Caco-2 (cell line): ENCODE measurements around the gene TTLL11. TPM values are rescaled to one million over a fixed set of nuclear protein-coding genes. Genes with fewer than 3 reads are reported as not detected.

Experiments used
- BruUV-seq: library from RNA; stranded (reverse); fragments of 400-500 nt; replicated peaks from 2 replicates; lab custom pipeline; 2021; lab: Mats Ljungman, UMichigan
- CTCF ChIA-PET: fragments of 300-600 bp; sonication (Branson Sonifier 250); formaldehyde crosslinking; loops from one replicate; lab custom pipeline; 2022; ENCODE audit warnings: antibody characterized with exemption; lab: Charles Lee
- POLR2A ChIA-PET: fragments of 300-600 bp; sonication (Branson Sonifier 250); formaldehyde crosslinking; loops from one replicate; lab custom pipeline; 2022; ENCODE audit warnings: antibody characterized with exemption; lab: Charles Lee
- DNase-seq, 2 experiments: peaks; one replicate each; pipeline versions ENCODE4 v3.0.0 to v3.0.0-alpha.2; 2020 to 2022
- H3K27me3 ChIP-seq: replicated peaks from 2 replicates; pipeline ENCODE4 v1.6.0; 2011; ENCODE audit warnings: low read length; ENCODE audit not compliant: control insufficient read depth, insufficient read depth
- H3K36me3 ChIP-seq: 2 replicates; pipeline ENCODE4 v1.5.1; 2011; ENCODE audit warnings: low read length; ENCODE audit not compliant: control insufficient read depth, insufficient read depth
- H3K4me1 ChIP-seq: fragments of 250-450 bp; sonication (Bioruptor Pico); 2 replicates; pipeline ENCODE4 v1.5.1; 2020; ENCODE audit warnings: mild to moderate bottlenecking
- H3K4me3 ChIP-seq: 2 replicates; pipeline ENCODE4 v1.5.1; 2011; ENCODE audit warnings: low read depth, mild to moderate bottlenecking, control low read depth, low read length
- H3K9me3 ChIP-seq: fragments of 250-450 bp; sonication (Bioruptor Pico); 2 replicates; pipeline ENCODE4 v1.5.1; 2020; ENCODE audit warnings: mild to moderate bottlenecking, moderate library complexity
- H3K27ac Mint-ChIP-seq: one replicate; pipeline ENCODE4 v1.8.0; 2022; ENCODE audit warnings: mixed read lengths; ENCODE audit not compliant: unreplicated experiment
- H3K27me3 Mint-ChIP-seq: one replicate; pipeline ENCODE4 v1.8.0; 2022; ENCODE audit warnings: mixed read lengths; ENCODE audit not compliant: insufficient read depth, unreplicated experiment
- H3K36me3 Mint-ChIP-seq: one replicate; pipeline ENCODE4 v1.8.0; 2022; ENCODE audit warnings: mild to moderate bottlenecking, mixed read lengths; ENCODE audit not compliant: insufficient read depth, unreplicated experiment
- H3K4me1 Mint-ChIP-seq: one replicate; pipeline ENCODE4 v1.8.0; 2022; ENCODE audit warnings: low read depth, mixed read lengths; ENCODE audit not compliant: unreplicated experiment
- H3K4me3 Mint-ChIP-seq: one replicate; pipeline ENCODE4 v1.8.0; 2022; ENCODE audit warnings: mild to moderate bottlenecking, moderate library complexity, mixed read lengths; ENCODE audit not compliant: unreplicated experiment
- H3K9me3 Mint-ChIP-seq: one replicate; pipeline ENCODE4 v1.8.0; 2022; ENCODE audit warnings: mixed read lengths; ENCODE audit not compliant: unreplicated experiment
- CTCF ChIP-seq, 2 experiments: fragments of 200-600 bp in 1 of 2; IDR thresholded peaks; 1 replicate in 1 of 2; 2 replicates in 1 of 2; pipeline versions ENCODE4 v1.5.1 to v1.8.0; 2011 to 2022; ENCODE audit warnings: antibody characterized with exemption in 1 of 2, control low read depth in 1 of 2, inconsistent platforms in 1 of 2, low read depth in 1 of 2, low read length in 1 of 2, mild to moderate bottlenecking in 1 of 2, moderate library complexity in 1 of 2; ENCODE audit not compliant: insufficient read depth in 1 of 2, severe bottlenecking in 1 of 2, unreplicated experiment in 1 of 2
- intact Hi-C: fragments of 100-400 bp; cut with micrococcal nuclease; formaldehyde crosslinking; loops from one replicate; pipeline ENCODE4 v1.10.0; 2022; ENCODE audit not compliant: unreplicated experiment
- total RNA-seq: library from RNA; stranded (reverse); gene quantifications from 2 replicates; pipeline ENCODE4 v1.2.3, GENCODE V29; 2022

The TTLL11 gene
- total RNA-seq, 1 experiment from 2014 or later: 4.4 TPM

DNA sequence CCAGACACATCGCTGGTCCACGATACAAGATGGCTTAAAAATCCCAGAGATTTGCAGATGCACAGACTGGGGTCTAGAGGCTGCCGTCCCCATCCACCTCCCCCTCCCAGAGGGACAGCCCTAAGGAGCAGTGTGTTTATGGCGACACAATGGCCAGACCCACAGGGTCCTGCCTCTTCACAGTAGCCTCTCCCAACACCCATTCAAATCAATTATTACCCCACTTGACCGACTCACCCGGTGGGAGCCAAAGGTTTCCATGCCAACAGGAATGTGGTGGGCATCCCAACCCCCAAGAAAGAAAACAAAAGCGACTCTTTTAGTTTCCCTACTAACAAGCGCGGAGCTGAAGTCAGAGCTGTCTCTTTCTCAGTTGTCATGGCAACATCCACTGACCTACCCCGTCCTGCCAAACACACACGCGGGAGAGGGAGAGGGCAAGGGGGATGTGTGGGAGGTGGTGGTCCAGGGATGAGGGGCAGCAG, 209.0 kb downstream of the TTLL11 start:
- Histone ChIP-seq H3K4me1 (no peaks in the 10 kb centered on the region), H3K4me3 (no peak overlapping the region), H3K27me3 (no peaks in the 10 kb centered on the region), H3K36me3 (no peaks in the 10 kb centered on the region), H3K9me3 (no peaks in the 10 kb centered on the region)
- Mint-ChIP-seq H3K9me3 (no peaks in the 10 kb centered on the region), H3K36me3 (no peaks in the 10 kb centered on the region), H3K27ac (no peak overlapping the region), H3K27me3 (peaks cover 21% of the 10 kb centered on the region), H3K4me3 (no peak overlapping the region), H3K4me1 (no peaks in the 10 kb centered on the region)
- ChIA-PET POLR2A (no interaction called here), CTCF (no interaction called here)
- BruUV-seq: no TSS peak
- DNase-seq: no peak
- TF ChIP-seq CTCF (IDR thresholded peaks at IDR 0.05; ENCODE audit: insufficient read depth in 1 of 2, low read depth in 1 of 2, low read length in 1 of 2, severe bottlenecking in 1 of 2, unreplicated experiment in 1 of 2): no peak
- intact Hi-C loops: no loop called here

- H3K4me1 ChIP-seq: no peaks in the 10 kb centered on the region
These were observed 209.6 kb downstream of the TTLL11 start for GRCh38 chr9:121883281-121884056.

More at GRCh38 chr9:121883281-121884056, 209.6 kb downstream of the TTLL11 start:
- H3K9me3 ChIP-seq: no peaks in the 10 kb centered on the region
- Mint-ChIP-seq H3K9me3 (no peaks in the 10 kb centered on the region), H3K36me3 (no peaks in the 10 kb centered on the region), H3K4me1 (no peaks in the 10 kb centered on the region), H3K27ac (no peak overlapping the region), H3K4me3 (no peak overlapping the region), H3K27me3 (peaks cover 21% of the 10 kb centered on the region)
- H3K27me3 ChIP-seq: no peaks in the 10 kb centered on the region
- POLR2A ChIA-PET: no interaction called here
- TF ChIP-seq CTCF (IDR thresholded peaks at IDR 0.05; ENCODE audit: insufficient read depth in 1 of 2, low read depth in 1 of 2, low read length in 1 of 2, severe bottlenecking in 1 of 2, unreplicated experiment in 1 of 2): no peak
- CTCF ChIA-PET: no interaction called here
- no peak for DNase-seq
- no peaks in the 10 kb centered on the region for H3K36me3 ChIP-seq
- no TSS peak for BruUV-seq
- no peak overlapping the region for H3K4me3 ChIP-seq
- intact Hi-C loops: no loop called here
